H9 (cell line): ENCODE data around the gene ADAT3. TPM values are rescaled to one million over a fixed set of nuclear protein-coding genes. Genes with fewer than 3 reads are reported as not detected.

Experiments
- DNase-seq: peaks from one replicate; pipeline ENCODE4 v3.0.0-alpha.2; 2017
- H2AFZ ChIP-seq: one replicate; pipeline ENCODE4 v1.6.1; 2013; ENCODE audit warnings: mild to moderate bottlenecking, low read length, control low read depth, moderate library complexity
- H2AK5ac ChIP-seq: 2 replicates; pipeline ENCODE4 v1.6.1; 2013; ENCODE audit warnings: low read length, control low read depth, mixed read lengths; ENCODE audit not compliant: insufficient read length
- H2BK120ac ChIP-seq: one replicate; pipeline ENCODE4 v1.6.1; 2013; ENCODE audit warnings: low read depth, mild to moderate bottlenecking, low read length, control low read depth, inconsistent platforms; ENCODE audit not compliant: poor library complexity, severe bottlenecking
- H2BK12ac ChIP-seq: 2 replicates; pipeline ENCODE4 v1.6.1; 2013; ENCODE audit warnings: low read length, control low read depth, mixed read lengths, low read depth; ENCODE audit not compliant: insufficient read length
- H2BK15ac ChIP-seq: 2 replicates; pipeline ENCODE4 v1.6.1; 2013; ENCODE audit warnings: low read depth, low read length, control low read depth
- H2BK20ac ChIP-seq: one replicate; pipeline ENCODE4 v1.6.1; 2013; ENCODE audit warnings: low read depth, mild to moderate bottlenecking, low read length, control low read depth, inconsistent platforms; ENCODE audit not compliant: poor library complexity, severe bottlenecking
- H2BK5ac ChIP-seq: 2 replicates; pipeline ENCODE4 v1.6.1; 2013; ENCODE audit warnings: low read length, control low read depth, mixed read lengths; ENCODE audit not compliant: insufficient read length
- H3K14ac ChIP-seq: 2 replicates; pipeline ENCODE4 v1.6.1; 2013; ENCODE audit warnings: low read length, control low read depth; ENCODE audit not compliant: insufficient read depth
- H3K18ac ChIP-seq: 2 replicates; pipeline ENCODE4 v1.6.1; 2013; ENCODE audit warnings: low read depth, mild to moderate bottlenecking, mixed read lengths, low read length, control low read depth; ENCODE audit not compliant: insufficient read length
- H3K23ac ChIP-seq: 2 replicates; pipeline ENCODE4 v1.6.1; 2013; ENCODE audit warnings: low read length, control low read depth, mixed read lengths, low read depth; ENCODE audit not compliant: insufficient read length
- H3K23me2 ChIP-seq: 2 replicates; pipeline ENCODE4 v1.6.1; 2013; ENCODE audit warnings: low read depth, mild to moderate bottlenecking, mixed read lengths, low read length, control low read depth; ENCODE audit not compliant: insufficient read length, poor library complexity, severe bottlenecking
- H3K27ac ChIP-seq: 2 replicates; pipeline ENCODE4 v1.5.1; 2013; ENCODE audit warnings: low read length, control low read depth, mixed read lengths, low read depth; ENCODE audit not compliant: insufficient read length
- H3K27me3 ChIP-seq: 2 replicates; pipeline ENCODE4 v1.6.1; 2013; ENCODE audit warnings: low read length, control low read depth, inconsistent platforms; ENCODE audit not compliant: insufficient read depth
- H3K4ac ChIP-seq: 2 replicates; pipeline ENCODE4 v1.6.1; 2013; ENCODE audit warnings: low read depth, mild to moderate bottlenecking, control low read depth, inconsistent platforms, low read length, moderate library complexity
- H3K4me1 ChIP-seq: 2 replicates; pipeline ENCODE4 v1.6.1; 2013; ENCODE audit warnings: low read length, control low read depth, inconsistent platforms; ENCODE audit not compliant: insufficient read depth
- H3K4me2 ChIP-seq: 2 replicates; pipeline ENCODE4 v1.6.1; 2013; ENCODE audit warnings: low read length, control low read depth, mixed read lengths; ENCODE audit not compliant: insufficient read length, insufficient read depth
- H3K56ac ChIP-seq: 2 replicates; pipeline ENCODE4 v1.6.1; 2013; ENCODE audit warnings: low read depth, mild to moderate bottlenecking, mixed read lengths, low read length, control low read depth; ENCODE audit not compliant: insufficient read length
- H3K79me1 ChIP-seq: 2 replicates; pipeline ENCODE4 v1.6.1; 2013; ENCODE audit warnings: low read depth, mild to moderate bottlenecking, moderate library complexity, low read length, control low read depth, inconsistent platforms; ENCODE audit not compliant: insufficient read depth, poor library complexity, severe bottlenecking
- H3K79me2 ChIP-seq: 2 replicates; pipeline ENCODE4 v1.6.1; 2013; ENCODE audit warnings: low read length, control low read depth, inconsistent platforms; ENCODE audit not compliant: insufficient read depth
- H3K9ac ChIP-seq: 2 replicates; pipeline ENCODE4 v1.6.1; 2013; ENCODE audit warnings: low read length, control low read depth, mixed read lengths; ENCODE audit not compliant: insufficient read length; ENCODE audit errors: extremely low read depth
- H3K9me3 ChIP-seq: one replicate; pipeline ENCODE4 v1.6.1; 2013; ENCODE audit warnings: low read depth, low read length, inconsistent platforms; ENCODE audit not compliant: control insufficient read depth
- H3T11ph ChIP-seq: one replicate; pipeline ENCODE4 v1.6.1; 2013; ENCODE audit warnings: mild to moderate bottlenecking, low read length, control low read depth, inconsistent platforms
- H4K20me1 ChIP-seq: one replicate; pipeline ENCODE4 v1.6.1; 2013; ENCODE audit not compliant: control insufficient read depth, insufficient read length, insufficient read depth
- H4K5ac ChIP-seq: 2 replicates; pipeline ENCODE4 v1.6.1; 2013; ENCODE audit warnings: low read depth, mild to moderate bottlenecking, mixed read lengths, low read length, control low read depth; ENCODE audit not compliant: insufficient read length
- H4K8ac ChIP-seq: replicated peaks from 2 replicates; pipeline ENCODE4 v1.6.1; 2013; ENCODE audit warnings: low read length, control low read depth, mixed read lengths, low read depth; ENCODE audit not compliant: insufficient read length
- H4K91ac ChIP-seq: 2 replicates; pipeline ENCODE4 v1.6.1; 2013; ENCODE audit warnings: low read depth, mild to moderate bottlenecking, moderate library complexity, mixed read lengths, low read length, control low read depth; ENCODE audit not compliant: insufficient read length
- H3K27ac Mint-ChIP-seq, 3 experiments: 2 replicates in 2 of 3; 3 replicates in 1 of 3; pipeline ENCODE4 v1.8.0; 2020 to 2021; ENCODE audit warnings: mixed read lengths in 3 of 3, mild to moderate bottlenecking in 1 of 3, moderate library complexity in 1 of 3
- H3K27me3 Mint-ChIP-seq: 2 replicates; pipeline ENCODE4 v1.8.0; 2021; ENCODE audit warnings: low read depth, mild to moderate bottlenecking, moderate library complexity, mixed read lengths
- H3K36me3 Mint-ChIP-seq, 3 experiments: 2 replicates in 2 of 3; 3 replicates in 1 of 3; pipeline ENCODE4 v1.8.0; 2020 to 2021; ENCODE audit warnings: low read depth in 3 of 3, mixed read lengths in 3 of 3; ENCODE audit not compliant: insufficient read depth in 1 of 3
- H3K4me1 Mint-ChIP-seq, 2 experiments: 2 replicates each; pipeline ENCODE4 v1.8.0; 2020; ENCODE audit warnings: mixed read lengths in 2 of 2
- H3K4me3 Mint-ChIP-seq, 2 experiments: 2 replicates in 1 of 2; 3 replicates in 1 of 2; pipeline ENCODE4 v1.8.0; 2020 to 2021; ENCODE audit warnings: mild to moderate bottlenecking in 2 of 2, mixed read lengths in 2 of 2, moderate library complexity in 1 of 2
- H3K9me3 Mint-ChIP-seq, 2 experiments: 2 replicates in 1 of 2; 3 replicates in 1 of 2; pipeline ENCODE4 v1.8.0; 2020; ENCODE audit warnings: mild to moderate bottlenecking in 2 of 2, mixed read lengths in 2 of 2, moderate library complexity in 1 of 2
- CTCF ChIP-seq: fragments of 200-600 bp; sonication (generic); conservative IDR thresholded peaks from 3 replicates; pipeline ENCODE4 v1.8.0; 2021; ENCODE audit warnings: antibody characterized with exemption, mild to moderate bottlenecking
- WGBS: extraction: QIAGEN DNeasy Blood & Tissue Kit; methylation state at CpG from one replicate; pipeline ENCODE4 v1.1.7; 2013; ENCODE audit warnings: missing lambda C conversion rate, low lambda C conversion rate, mixed read lengths; ENCODE audit not compliant: insufficient read length; ENCODE audit errors: extremely low coverage; 5-methylcytosine and 5-hydroxymethylcytosine counted together
- total RNA-seq: library from RNA; stranded (reverse); gene quantifications from 2 replicates; pipeline ENCODE4 v1.2.1, GENCODE V29; 2021

The ADAT3 gene
- total RNA-seq, 1 experiment from 2014 or later: 12.2 TPM

DNA sequence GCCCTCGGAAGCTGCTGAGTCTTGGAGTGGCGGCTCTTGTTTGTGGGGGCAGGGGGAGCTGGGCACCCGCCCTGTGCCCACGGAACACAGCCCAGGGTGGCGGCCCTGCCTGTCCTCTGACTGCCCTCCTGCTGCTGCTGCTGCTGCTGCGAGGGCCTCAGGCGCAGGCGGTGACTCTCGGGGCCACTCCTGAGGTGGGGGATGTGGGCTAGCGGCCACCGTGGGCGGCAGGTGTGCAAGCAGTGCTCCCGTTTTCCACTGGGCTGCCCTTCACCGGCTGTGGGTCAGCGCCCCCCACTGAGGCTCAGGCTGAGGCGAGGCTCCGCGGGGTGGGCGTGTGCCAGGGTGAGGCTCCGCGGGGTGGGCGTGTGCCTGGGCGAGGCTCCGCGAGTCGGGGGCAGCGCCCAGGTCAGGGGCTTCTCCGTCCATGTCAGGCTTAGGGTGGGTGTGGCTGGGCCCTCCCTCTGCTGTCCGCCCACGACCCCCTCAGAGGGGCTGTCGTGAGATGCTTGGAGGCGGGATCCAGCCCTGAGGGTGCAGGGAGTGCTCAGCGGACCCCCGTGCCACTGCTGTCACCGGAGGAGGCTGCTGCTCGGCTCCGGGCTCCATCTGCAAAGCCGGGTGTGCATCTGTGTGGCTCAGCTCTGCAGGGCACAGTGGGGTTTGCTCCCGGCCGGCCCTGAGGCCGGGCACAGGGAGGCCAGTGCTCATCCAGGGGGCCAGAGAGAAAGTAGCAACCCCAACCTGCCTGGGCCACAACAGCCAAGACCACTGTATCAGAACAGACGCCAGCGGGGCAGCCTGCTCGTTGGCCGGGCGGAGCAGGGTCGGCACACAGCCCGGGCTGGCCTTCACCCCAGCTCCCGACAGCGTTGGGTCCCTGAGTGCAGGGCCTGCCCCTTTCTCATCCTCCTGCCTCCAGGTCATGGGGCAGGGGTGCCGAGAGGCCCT is 50.2 kb downstream of the ADAT3 start:
- peaks cover 2% of the 10 kb centered on the region for H4K20me1 ChIP-seq
- H3K4me2 ChIP-seq: no peak overlapping the region
- peaks cover 3 to 18% of the 10 kb centered on the region in 2 experiments; a peak in 3 of 4 replicates for H3K4me1 Mint-ChIP-seq
- no peak overlapping the region for H2BK12ac ChIP-seq
- H3K14ac ChIP-seq: no peak overlapping the region; the same call in 1 of the 2 replicates
- no peak overlapping the region for H3K18ac ChIP-seq
- H3K56ac ChIP-seq: no peak overlapping the region
- no peak overlapping the region for H2BK15ac ChIP-seq
- DNase-seq: no peak
- no peak overlapping the region for H3T11ph ChIP-seq
- no peak overlapping the region for H2BK120ac ChIP-seq
- no peak overlapping the region for H2BK5ac ChIP-seq
- H3K79me2 ChIP-seq: peaks cover 33% of the 10 kb centered on the region; the same call in 1 of the 2 replicates
- H3K23ac ChIP-seq: no peak overlapping the region
- H3K9me3 ChIP-seq: no peaks in the 10 kb centered on the region
- H2AK5ac ChIP-seq: no peak overlapping the region
- H4K5ac ChIP-seq: no peak overlapping the region
- H3K9ac ChIP-seq: no peak overlapping the region
- H2AFZ ChIP-seq: no peak overlapping the region
- no peaks in the 10 kb centered on the region for H3K27me3 ChIP-seq
- no CpG with 5 or more reads among the region's 51 CpGs for WGBS
- no peak overlapping the region for H4K91ac ChIP-seq
- H3K79me1 ChIP-seq: peaks cover 12% of the 10 kb centered on the region
- no peaks in the 10 kb centered on the region for H3K9me3 Mint-ChIP-seq
- no peak overlapping the region; a peak in 1 of 7 replicates for H3K27ac Mint-ChIP-seq
- H3K4ac ChIP-seq: no peak overlapping the region
- no peaks in the 10 kb centered on the region for H3K4me1 ChIP-seq
- H3K27ac ChIP-seq: no peak overlapping the region
- peaks cover 4 to 16% (median 12%) of the 10 kb centered on the region in 3 experiments; a peak in 6 of 7 replicates for H3K36me3 Mint-ChIP-seq
- TF ChIP-seq CTCF: no peak
- no peaks in the 10 kb centered on the region for H3K27me3 Mint-ChIP-seq
- H3K23me2 ChIP-seq: no peaks in the 10 kb centered on the region
- no peak overlapping the region for H2BK20ac ChIP-seq
- H4K8ac ChIP-seq: no peak overlapping the region
- H3K4me3 Mint-ChIP-seq: no peak overlapping the region
